ENCODE results near the gene ZNF710.
"Not testable (repeated sequence)": the region's sequence is repeated elsewhere in the genome, so short reads cannot be mapped to it uniquely, and the experiment has no call there.

Gene ZNF710

GRCh38 chr15:90001062-90001682 is at the start of gene ZNF710:
TSS of gene ZNF710 (plus strand) at chr15:90001324. CDS start at chr15:90067138, 65,814 bp downstream.
- DNase-seq = peak; percentile 23

- no peak for DNase-seq
These were observed 46.6 kb upstream of the ZNF710 start for GRCh38 chr15:89954541-89954940.

- DNase-seq = not testable (repeated sequence)
These were observed 45.6 kb upstream of the ZNF710 start for GRCh38 chr15:89955449-89955998.

GRCh38 chr15:89958107-89958805 is 42.9 kb upstream of the ZNF710 start:
- no peak for DNase-seq

GRCh38 chr15:89963301-89964231 is 37.6 kb upstream of the ZNF710 start:
- DNase-seq = no peak

GRCh38 chr15:89964232-89964954 is 36.7 kb upstream of the ZNF710 start:
- DNase-seq = no peak

GRCh38 chr15:89967881-89968280 is 33.2 kb upstream of the ZNF710 start:
- no peak for DNase-seq

GRCh38 chr15:89971592-89971997 is 29.5 kb upstream of the ZNF710 start:
- no peak for DNase-seq

- peak; percentile 74 for DNase-seq
These were observed 29.0 kb upstream of the ZNF710 start for GRCh38 chr15:89972085-89972484.

- DNase-seq = peak; percentile 26
These were observed 25.5 kb upstream of the ZNF710 start for GRCh38 chr15:89975482-89976245.

GRCh38 chr15:89976246-89976600 is 24.9 kb upstream of the ZNF710 start:
- DNase-seq = no peak

- DNase-seq = not testable (repeated sequence)
These were observed 23.3 kb upstream of the ZNF710 start for GRCh38 chr15:89977836-89978235.

GRCh38 chr15:89978914-89979313 is 22.2 kb upstream of the ZNF710 start:
- no peak for DNase-seq

- no peak for DNase-seq
These were observed 20.2 kb upstream of the ZNF710 start for GRCh38 chr15:89980896-89981295.

- no peak for DNase-seq
These were observed 18.6 kb upstream of the ZNF710 start for GRCh38 chr15:89982315-89983055.

- no peak for DNase-seq
These were observed 17.1 kb upstream of the ZNF710 start for GRCh38 chr15:89984001-89984400.

GRCh38 chr15:89984421-89985010 is 16.6 kb upstream of the ZNF710 start:
- no peak for DNase-seq

- DNase-seq = no peak
These were observed 16.0 kb upstream of the ZNF710 start for GRCh38 chr15:89985111-89985510.

GRCh38 chr15:89991312-89991711 is 9.8 kb upstream of the ZNF710 start:
- no peak for DNase-seq

GRCh38 chr15:89993349-89993748 is 7.8 kb upstream of the ZNF710 start:
- DNase-seq = peak; percentile 23

- DNase-seq = no peak
These were observed 4.0 kb upstream of the ZNF710 start for GRCh38 chr15:89997079-89997478.
